Urothelium cell line (cell line): ENCODE data around the gene CNTNAP2.
A peak's percentile ranks its signal among the peaks of the same experiment; 100 is the strongest.
"Not testable (repeated sequence)": the region's sequence is repeated elsewhere in the genome, so short reads cannot be mapped to it uniquely, and the experiment has no call there.

Source experiments
- DNase-seq: peaks from one replicate; pipeline ENCODE4 v3.0.0; 2011; ENCODE audit warnings: low spot score, mixed read lengths
- FAIRE-seq: peaks from 2 replicates; lab custom pipeline; 2011; peaks lifted over from hg19 to GRCh38; lab: Jason Lieb, UNC

The CNTNAP2 gene

DNA sequence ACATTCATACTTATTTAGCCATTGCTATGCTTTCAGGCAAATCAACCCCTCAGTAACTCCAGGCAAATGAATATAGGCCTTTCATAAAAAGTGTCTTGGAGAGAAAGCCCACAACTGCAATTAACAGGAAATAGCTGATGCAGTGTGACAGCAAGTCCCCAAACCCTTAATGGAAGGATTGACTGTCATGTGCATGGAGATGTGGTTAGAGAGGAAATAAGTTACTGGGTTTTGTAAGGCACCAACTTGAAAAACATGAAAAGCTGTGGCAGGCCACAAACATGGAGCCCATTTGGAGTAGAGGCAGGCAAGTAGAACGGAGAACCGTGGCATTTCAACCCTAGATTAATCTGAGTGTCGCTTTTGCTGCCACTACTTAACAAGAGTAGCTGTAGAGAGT, 1924.6 kb downstream of the CNTNAP2 start:
- no peak for DNase-seq
- FAIRE-seq, result no peak

DNA sequence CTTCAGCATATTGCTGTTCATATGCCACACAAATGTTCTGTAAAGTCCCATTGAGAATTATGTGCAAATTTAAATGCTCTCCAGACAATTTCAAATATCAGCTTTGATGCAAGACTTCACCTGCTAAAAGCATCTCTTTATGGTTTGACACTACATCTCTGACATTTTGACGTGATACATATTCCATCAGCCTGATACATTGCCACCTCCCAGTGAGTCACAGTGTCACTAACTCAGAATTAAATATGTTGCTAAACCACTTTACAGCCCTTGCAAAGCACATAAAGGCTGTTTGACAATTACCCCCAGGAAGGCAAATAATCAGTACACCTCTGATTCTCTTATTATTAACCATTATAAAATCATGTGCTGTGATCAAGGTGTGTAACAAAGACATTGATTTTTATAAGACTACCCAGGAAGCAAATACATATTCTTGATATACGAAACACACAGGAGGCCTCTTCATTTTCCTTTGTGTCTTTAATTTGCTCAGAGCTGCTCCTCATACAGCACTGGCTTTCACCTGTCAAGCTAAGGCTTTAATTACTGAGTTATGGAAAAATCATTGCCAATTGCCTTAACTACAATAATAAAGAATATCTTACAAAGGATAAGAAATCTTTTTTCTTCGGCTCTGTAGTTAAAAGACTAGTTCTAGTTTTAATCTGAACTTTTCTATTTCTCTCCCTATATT, 1926.5 kb downstream of the CNTNAP2 start:
- FAIRE-seq (no peak), DNase-seq (no peak)

DNA sequence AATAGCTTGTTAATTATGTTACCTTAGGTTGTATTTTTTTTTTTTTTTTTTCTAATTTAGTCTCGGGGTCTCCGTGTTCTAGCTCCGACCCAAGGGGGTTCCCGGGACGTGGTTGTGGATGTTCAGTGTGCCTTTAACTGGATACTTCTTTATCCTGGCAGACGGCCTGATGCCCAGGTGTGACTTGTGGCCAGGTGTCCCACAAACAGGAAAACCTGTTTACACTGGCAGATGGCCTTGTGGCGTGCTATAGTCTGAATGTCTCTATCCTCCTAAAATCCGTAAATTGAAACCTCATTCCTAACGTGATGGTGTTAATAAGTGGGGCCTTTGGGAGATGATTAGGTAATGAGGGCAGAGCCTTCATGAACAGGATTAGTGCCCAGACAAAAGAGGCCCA, 1927.6 kb downstream of the CNTNAP2 start:
- FAIRE-seq (no peak), DNase-seq (no peak)

DNA sequence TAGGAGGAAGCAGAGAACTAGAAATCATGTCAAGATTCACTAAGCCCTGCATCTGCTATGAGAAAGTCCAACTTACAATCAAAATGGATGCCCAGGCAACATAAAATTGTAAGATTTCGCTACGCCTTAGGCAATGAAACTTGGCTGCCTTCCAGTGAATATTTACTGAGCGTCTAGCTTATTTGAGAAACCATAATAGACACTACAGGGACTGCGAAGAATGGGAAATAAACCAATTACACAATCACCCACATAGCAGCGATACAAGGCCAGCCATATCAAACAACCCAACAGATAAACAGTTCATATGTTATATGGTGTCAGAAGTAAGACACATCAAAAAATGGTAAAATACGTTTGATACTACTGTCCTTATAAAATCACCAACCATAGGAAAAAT, 1928.9 kb downstream of the CNTNAP2 start:
- FAIRE-seq (no peak), DNase-seq (no peak)

DNA sequence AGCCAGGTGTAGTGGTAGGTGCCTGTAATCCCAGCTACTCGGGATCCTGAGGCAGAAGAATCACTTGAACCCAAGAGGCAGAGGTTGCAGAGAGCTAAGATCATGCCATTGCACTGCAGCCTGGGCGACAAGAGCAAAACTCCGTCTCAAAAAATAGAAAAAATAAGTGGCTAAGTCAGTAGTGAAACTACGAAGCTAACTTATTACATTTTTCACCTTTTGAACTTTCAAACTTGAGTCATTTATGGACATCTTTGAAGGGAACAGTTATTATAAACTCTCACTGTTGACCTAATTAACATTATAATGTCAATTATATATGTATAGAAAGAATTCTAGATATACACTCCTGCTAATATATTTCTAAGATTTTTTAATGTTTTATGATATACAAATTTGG, 1932.5 kb downstream of the CNTNAP2 start:
- DNase-seq (no peak), FAIRE-seq (no peak)

DNA sequence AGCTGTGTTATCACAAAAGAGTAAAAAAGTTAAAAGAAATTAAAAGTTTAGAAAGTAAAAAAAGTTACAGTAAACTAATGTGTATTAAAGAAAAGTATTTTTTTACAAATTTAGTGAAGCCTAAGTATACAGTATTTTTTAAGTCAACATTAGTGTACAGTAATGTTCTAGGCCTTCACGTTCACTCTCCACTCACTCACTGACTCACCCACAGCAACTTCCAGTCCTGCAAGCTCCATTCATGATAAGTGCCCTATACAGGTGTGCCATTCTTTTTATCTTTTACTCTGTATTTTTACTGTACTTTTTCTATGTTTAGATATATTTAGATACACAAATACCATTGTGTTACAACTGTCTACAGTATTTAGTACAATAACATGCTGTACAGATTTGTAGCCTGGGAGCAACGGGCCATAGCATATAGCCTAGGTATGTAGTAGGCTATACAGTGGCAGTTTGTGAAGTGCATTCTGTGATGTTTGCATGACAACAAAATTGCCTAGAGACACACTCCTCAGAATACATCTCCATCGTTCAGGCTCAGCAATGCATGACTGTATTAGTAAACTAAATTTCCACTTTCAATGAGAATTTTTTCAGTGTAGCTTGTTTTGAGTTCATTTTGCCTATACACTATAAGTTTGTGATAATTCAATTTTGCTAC, 1934.0 kb downstream of the CNTNAP2 start:
- FAIRE-seq (no peak), DNase-seq (no peak)

DNA sequence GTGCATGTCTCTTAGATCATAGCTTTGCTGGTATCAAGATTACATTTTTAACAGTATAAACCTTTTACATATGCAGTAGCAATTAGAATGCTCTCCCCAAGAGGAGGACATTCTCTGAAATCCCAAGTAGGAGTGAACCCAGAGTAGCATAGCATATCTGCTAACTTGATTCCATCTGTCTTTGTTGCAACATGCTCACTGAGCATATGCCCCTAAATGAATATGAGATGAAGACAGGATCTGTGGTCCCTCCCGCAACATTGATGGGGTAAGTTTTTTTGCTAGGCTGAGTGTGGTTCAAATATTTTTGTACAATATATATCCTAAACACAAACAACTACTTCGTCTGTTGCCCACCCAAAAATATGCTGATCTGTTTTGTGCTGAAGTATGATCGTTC, 1939.8 kb downstream of the CNTNAP2 start:
- no peak for DNase-seq
- FAIRE-seq, result no peak

DNA sequence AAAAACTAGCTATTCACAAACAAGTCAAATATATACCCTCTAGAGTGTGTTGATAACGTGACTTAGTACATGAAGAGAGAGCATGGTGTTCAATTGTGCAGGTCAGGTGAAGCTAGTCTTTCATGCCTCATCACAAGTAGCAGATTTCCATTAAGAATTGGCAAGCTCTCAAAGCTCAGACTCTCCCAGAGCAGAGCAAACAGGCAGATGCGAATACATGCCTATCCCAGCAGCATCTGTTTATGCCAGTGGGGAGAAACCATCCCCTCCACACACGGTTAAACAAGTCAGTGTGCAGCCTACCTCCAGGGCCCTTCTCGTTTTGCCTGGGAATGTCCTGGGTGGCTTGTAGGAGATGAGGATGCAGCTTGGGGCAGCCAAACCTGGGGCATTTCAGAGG, 1941.5 kb downstream of the CNTNAP2 start:
- FAIRE-seq (no peak), DNase-seq (no peak)

DNA sequence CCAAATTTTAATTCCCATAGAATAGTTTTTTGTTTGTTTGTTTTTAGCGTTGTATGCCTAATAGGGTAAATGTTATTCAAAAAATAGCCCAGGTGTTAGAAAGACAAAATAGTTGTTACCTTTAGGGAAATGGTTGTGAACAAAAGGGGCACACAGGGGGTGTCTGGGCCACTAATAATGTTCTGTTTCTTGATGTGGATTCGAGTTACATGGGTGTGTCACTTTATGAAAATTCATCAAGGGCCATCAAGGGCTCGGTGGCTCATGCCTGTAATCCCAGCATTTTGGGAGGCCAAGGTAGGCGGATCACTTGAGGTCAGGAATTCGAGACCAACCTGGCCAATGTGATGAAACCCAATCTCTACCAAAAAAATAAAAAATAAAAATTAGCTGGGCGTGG, 1942.2 kb downstream of the CNTNAP2 start:
- FAIRE-seq (no peak), DNase-seq (no peak)

DNA sequence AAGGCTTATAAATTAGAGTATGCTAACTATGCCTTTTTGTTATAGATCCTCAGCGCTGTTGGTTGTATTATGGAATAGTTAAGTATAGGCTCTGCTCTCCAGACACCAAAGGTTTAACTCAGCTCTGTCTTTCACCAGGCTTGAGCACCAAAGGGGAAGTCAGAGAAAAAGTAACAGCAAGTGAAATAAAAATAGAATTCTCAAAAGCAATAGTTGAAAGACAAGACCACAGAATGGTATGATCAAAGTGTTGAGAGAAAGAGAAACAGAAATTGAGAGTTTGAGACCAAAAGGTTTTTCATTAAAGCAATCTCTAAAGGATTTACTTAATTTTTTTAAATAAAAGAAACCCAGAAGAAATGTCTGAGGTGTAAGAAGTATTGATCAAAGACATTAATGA, 1944.1 kb downstream of the CNTNAP2 start:
- FAIRE-seq (no peak), DNase-seq (no peak)

DNA sequence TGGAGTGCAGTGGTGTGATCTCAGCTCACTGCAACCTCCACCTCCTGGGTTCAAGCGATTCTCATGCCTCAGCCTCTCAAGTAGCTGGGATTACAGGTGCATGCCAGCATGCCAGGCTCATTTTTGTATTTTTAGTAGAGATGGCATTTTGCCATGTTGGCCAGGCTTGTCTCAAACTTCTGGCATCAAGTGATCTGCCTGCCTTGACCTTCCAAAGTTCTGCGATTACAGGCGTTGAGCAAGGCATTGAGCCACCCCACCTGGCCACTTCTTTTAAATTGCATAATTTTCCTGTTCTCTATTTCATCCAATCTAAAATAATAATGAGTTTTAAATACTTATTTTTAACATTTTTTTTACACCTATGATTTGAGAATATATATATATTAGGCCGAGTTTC, 1961.5 kb downstream of the CNTNAP2 start:
- not testable (repeated sequence) for FAIRE-seq, DNase-seq

DNA sequence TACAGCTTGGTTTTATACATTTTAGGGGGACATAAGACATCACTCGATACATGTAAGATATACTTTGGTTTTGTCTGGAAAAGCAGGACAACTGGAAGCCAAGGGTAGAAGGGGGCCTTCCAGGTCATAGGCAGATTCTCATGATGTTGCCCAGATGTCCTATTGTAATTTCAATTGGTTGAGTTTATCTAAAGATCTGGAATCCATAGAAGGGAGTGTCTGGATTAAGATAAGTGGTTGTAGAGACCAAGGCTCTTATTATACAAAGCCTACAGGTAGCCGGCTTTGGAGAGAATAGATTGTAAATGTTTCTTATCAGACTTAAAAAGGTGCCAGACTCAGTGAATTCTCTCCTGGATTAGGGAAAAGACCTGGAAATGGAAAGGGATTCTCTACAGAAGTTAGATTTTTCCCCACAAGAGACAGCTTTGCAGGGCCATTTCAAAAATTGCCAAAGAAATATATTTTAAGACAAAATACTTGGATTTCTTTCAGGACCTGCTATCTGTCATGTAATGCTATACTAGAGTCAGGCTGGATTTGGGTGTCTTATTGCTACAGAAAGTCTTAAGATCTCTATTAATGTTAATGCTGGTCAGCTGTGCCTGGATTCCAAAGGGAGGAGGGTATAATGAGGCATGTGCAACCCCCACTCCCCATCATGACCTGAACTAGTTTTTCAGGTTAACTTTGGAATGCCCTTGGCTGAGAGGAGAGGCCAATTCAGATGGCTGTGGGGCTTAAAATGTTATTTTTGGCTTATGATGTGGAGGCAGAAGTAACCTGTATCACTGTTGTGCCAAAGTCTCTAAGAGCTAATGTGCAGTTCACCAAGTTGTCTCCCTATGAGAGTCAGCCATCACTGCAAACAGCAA, 1962.8 kb downstream of the CNTNAP2 start:
- no peak for DNase-seq
- no peak for FAIRE-seq

DNA sequence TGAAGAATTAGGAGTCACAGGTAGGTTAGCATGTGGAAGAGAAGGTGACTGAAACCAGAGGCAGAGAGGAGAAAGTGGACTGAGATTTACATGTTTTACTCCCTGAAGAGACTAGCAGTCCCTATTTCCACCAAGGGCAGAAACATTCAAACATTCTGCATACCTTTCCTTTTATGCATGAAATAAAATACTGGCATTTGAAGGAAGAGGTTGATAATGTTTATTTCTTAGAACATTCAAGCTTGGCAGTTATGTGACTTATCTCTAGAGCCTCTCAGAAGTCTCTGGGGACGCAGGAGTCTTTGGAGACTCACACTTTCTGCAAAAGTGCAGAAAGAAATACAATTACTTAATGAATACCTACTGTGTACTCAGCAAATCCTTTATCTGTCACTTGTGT, 1966.8 kb downstream of the CNTNAP2 start:
- FAIRE-seq (no peak), DNase-seq (no peak)

DNA sequence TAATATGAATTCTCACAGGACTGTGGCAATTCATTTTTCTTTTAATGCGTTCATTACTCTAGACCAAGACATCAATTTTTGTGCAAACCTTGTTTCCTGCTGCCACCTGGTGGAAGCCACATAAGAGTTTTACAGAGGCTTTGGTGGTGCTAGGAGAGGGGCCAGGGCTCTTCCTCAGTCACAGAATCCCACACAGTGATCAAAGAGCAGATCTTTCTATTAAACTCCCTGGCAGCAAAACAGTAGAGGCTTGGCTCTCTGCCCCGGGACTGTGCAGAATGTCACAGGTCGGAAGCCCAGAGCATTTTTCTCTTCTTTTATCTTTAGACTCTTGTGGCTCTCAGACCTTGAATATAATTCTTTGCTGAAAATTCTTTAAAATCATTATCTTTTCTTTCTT, 1967.5 kb downstream of the CNTNAP2 start:
- no peak for FAIRE-seq
- peak; percentile 4 for DNase-seq

DNA sequence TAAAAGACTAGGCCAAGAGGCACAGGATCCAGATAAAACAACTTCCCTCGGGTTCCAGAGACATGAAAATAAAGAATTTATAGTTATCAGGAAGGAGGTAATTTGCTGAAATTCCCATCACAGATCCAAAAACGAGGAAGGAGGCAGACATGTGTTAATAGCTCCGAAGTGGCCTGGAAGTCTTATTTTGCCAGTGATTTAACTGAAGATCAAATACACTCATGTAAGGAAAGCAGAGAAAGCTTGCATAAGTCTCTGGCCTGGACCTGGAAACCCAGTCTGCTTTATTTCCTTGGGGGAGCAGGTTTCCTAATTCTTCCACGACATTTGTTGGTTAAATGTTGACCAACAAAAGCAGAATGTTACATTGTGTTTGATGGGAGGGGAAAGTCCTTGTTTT, 1975.3 kb downstream of the CNTNAP2 start:
- no peak for FAIRE-seq

DNA sequence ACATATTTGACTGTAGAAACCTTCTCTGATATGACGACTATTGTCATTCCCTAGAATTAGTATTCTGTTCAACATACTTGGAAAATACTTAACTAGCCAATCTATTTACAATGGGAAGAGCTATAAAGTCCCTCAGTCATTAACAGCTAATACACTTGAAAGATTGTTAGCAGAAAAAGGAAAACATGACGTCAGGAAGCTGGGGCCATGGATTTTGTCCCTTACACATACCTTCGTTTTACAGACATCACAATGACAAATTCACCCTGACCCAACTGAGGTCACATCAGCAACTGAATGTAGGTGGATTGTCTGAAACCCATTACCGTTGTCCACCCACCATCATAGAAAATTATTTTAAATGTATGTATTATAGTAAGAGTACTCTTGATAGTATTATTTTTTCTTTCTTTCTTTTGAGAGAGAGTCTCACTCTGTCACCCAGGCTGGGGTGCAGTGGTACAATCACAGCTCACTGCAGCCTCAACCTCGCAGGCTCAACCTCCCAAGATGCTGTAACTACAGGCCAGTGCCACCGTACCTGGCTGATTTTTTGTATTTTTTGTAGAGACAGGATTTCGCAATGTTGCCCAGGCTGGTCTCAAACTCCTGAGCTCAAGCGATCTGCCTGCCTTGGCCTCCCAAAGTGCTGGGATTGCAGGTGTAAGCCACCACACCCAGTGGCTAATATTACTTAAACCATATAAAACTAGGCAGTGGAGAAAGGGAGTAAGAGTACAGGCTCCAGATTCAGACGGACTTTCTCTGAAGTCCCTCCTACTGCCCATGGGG, 1977.0 kb downstream of the CNTNAP2 start:
- DNase-seq (no peak), FAIRE-seq (no peak)

More for the DNA sequence above, 1975.3 kb downstream of the CNTNAP2 start:
- no peak for DNase-seq

DNA sequence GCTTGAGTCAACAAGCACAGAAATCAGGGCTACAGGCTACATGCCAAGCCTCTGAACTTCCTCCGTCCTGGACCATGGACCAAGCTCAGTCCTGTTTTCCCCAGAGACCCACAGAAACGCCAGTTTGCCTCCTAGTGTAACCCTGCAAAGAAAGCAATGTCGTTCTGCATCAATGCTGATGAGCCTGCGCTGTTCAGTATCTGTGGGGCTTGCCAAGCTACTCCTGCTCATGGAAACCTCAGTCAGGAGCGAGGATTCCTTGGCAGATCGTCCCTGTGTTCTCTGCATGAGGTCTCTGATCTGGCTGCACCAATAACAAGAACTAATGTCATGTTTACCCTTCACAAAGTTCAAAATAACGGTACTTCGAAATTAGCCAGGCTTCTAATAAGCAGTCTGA, 1978.5 kb downstream of the CNTNAP2 start:
- FAIRE-seq (no peak), DNase-seq (no peak)

DNA sequence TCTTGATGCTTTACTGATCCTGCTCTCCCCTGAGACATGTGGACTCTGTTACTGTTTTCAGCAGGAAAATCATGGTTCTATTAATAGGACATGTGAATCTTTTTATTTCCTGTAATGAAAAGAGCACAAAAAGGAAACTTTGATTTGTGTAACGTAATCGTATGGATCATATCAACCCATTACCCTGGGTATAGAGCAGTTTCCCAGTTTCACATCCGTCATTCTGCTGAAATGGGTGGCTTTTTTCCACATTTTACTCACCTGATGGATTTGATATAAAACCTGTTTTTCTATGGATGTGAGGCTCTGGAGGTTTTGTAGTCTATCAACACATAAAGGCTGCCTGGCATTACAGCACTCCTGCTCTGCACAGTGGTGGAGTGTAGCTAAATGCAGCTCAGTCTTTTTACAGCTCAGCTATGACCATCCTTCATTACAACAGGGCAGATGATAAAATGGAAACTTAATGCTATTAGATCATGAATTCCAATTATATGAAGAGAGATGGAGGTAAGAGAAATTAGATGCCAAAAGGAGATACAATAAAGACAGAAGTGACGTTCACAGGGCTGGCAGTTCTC, 1987.6 kb downstream of the CNTNAP2 start:
- no peak for FAIRE-seq

DNA sequence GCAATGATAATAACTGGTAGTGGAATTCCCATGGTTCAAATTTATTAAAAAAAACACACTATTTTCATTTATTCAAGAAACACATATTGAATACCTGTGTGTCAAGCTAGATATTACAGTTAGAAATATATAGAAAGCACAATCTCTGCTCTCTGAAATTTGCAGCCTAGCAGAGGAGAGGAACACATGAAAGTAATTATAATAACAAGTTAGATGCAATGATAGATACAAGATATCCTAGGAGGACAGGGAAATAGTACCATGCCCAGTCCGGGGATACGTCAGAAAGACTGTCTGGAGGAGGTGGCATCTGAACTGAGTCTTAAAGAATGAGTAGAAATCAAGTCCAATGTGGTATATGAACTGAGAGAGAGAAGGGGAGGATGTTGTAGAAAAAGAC, 1988.3 kb downstream of the CNTNAP2 start:
- no peak for FAIRE-seq
- no peak for DNase-seq

More for the DNA sequence above, 1987.6 kb downstream of the CNTNAP2 start:
- DNase-seq, result no peak

DNA sequence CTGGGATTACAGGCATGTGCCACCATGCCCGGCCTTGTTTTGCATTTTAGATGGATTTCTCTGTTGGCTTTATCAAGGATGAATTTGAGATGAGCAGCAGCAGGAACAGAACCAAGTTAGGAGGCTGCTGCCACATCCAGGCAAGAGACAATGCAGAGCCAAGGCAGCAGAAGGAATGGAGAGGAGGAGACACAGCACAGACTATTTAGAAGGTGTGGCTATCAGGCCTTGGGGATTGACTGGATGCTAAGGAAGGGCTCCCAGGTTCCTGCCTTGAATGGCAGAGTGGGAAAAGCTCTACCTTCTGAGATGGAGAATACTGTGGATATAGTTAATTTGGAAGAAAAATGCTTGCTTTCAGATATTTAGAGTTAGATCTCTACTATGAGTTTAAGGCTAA, 1989.3 kb downstream of the CNTNAP2 start:
- no peak for FAIRE-seq

More for the DNA sequence above, 1989.3 kb downstream of the CNTNAP2 start:
- DNase-seq, result no peak
